Natural killer cell (primary cell): ENCODE results near the gene MYH4. TPM values are rescaled to one million over a fixed set of nuclear protein-coding genes. Genes with fewer than 3 reads are reported as not detected.

Experiments used
- total RNA-seq, 4 donors: library from RNA; stranded (reverse); fragments of 120-200 nt in 1 of 4; gene quantifications; one replicate each; pipeline versions ENCODE4 v1.2.3 to v1.2.4, GENCODE V29; 2013 to 2022

The MYH4 gene
- total RNA-seq, 3 donors from 2014 or later (not counting 1 experiment from before 2014, with no cell fraction given) = not detected

Other genes with a start within 250 kb of the MYH4 start
- gene MYH13, start 96.6 kb downstream of the MYH4 start, total RNA-seq = not detected
- not detected for gene MYH8, start 47.6 kb downstream of the MYH4 start, total RNA-seq
- gene MYH1, start 49.0 kb upstream of the MYH4 start, total RNA-seq = not detected
- gene MYH2, start 80.1 kb upstream of the MYH4 start, total RNA-seq = not detected
- 1 to 10 TPM; 4.3 to 6.6 (median 6.2) TPM for gene MYH3, start 187.8 kb upstream of the MYH4 start, total RNA-seq
- gene SCO1, start 228.0 kb upstream of the MYH4 start, total RNA-seq = 10 to 100 TPM; 13.4 to 22.9 (median 18.8) TPM
- gene ADPRM, start 228.0 kb upstream of the MYH4 start, total RNA-seq = 10 to 100 TPM in 1 of 3 donors, 1 to 10 TPM in 2; 9.5 to 10.7 (median 9.5) TPM